SK-N-SH (cell line): ENCODE measurements around the gene CLSTN2. TPM values are rescaled to one million over a fixed set of nuclear protein-coding genes. Genes with fewer than 3 reads are reported as not detected.

ENCODE experiments used
- CTCF ChIA-PET: fragments of 300-600, 350-600 bp; formaldehyde crosslinking; extraction: SDS; loops from one replicate; lab custom pipeline; 2021; lab: Yijun Ruan, JAX
- POLR2A ChIA-PET: fragments of 350-600 bp; sonication (Branson Sonifier 250); formaldehyde crosslinking; extraction: SDS; loops from one replicate; lab custom pipeline; 2020; ENCODE audit warnings: antibody characterized with exemption, inconsistent platforms; lab: Yijun Ruan, JAX
- DNase-seq: peaks from one replicate; pipeline ENCODE4 v3.0.0; 2012
- H2AFZ ChIP-seq: fragments of 200-600 bp; sonication (generic); 2 replicates; pipeline ENCODE4 v1.8.1; 2016; ENCODE audit warnings: antibody characterized with exemption, mild to moderate bottlenecking, low read depth
- H3F3A ChIP-seq: fragments of 200-600 bp; sonication (generic); replicated peaks from 2 replicates; pipeline ENCODE3; 2016; ENCODE audit warnings: antibody characterized with exemption, mild to moderate bottlenecking; ENCODE audit not compliant: insufficient read depth
- H3K27ac ChIP-seq, 2 experiments: fragments of 200-500 bp in 1 of 2; fragments of 200-600 bp in 1 of 2; sonication (Bioruptor generic) in 1 of 2; sonication (generic), shearing (Covaris generic) in 1 of 2; 2 replicates each; pipeline versions ENCODE4 v1.5.1 to v1.6.1; 2014 to 2016; ENCODE audit warnings: low read depth in 2 of 2, inconsistent platforms in 1 of 2, low read length in 1 of 2, mild to moderate bottlenecking in 1 of 2, mixed read lengths in 1 of 2
- H3K27me3 ChIP-seq: fragments of 200-600 bp; sonication (generic), shearing (Covaris generic); 2 replicates; pipeline ENCODE4 v1.6.1; 2016; ENCODE audit warnings: mixed run types; ENCODE audit not compliant: insufficient read depth
- H3K36me3 ChIP-seq, 2 experiments: fragments of 200-500 bp in 1 of 2; fragments of 200-600 bp in 1 of 2; sonication (Bioruptor generic) in 1 of 2; sonication (generic) in 1 of 2; replicated peaks in 1 of 2; 2 replicates each; pipeline versions ENCODE3 to v1.5.1; 2014 to 2016; ENCODE audit warnings: low read length in 1 of 2, mild to moderate bottlenecking in 1 of 2; ENCODE audit not compliant: insufficient read depth in 2 of 2, control insufficient read depth in 1 of 2
- H3K4me1 ChIP-seq, 2 experiments: fragments of 200-500 bp in 1 of 2; fragments of 200-600 bp in 1 of 2; sonication (Bioruptor generic) in 1 of 2; sonication (generic), shearing (Covaris generic) in 1 of 2; 2 replicates each; pipeline versions ENCODE4 v1.5.1 to v1.6.1; 2014 to 2016; ENCODE audit warnings: low read depth in 1 of 2, low read length in 1 of 2, mixed run types in 1 of 2; ENCODE audit not compliant: insufficient read depth in 2 of 2, control insufficient read depth in 1 of 2
- H3K4me2 ChIP-seq: fragments of 200-600 bp; sonication (generic), shearing (Covaris generic); 2 replicates; pipeline ENCODE4 v1.6.1; 2017; ENCODE audit warnings: mixed run types
- H3K4me3 ChIP-seq, 2 experiments: fragments of 200-500 bp in 1 of 2; fragments of 200-600 bp in 1 of 2; sonication (Bioruptor generic) in 1 of 2; sonication (generic), shearing (Covaris generic) in 1 of 2; 2 replicates each; pipeline versions ENCODE4 v1.5.1 to v1.8.1; 2014 to 2016; ENCODE audit warnings: low read depth in 2 of 2, inconsistent platforms in 1 of 2, low read length in 1 of 2, mild to moderate bottlenecking in 1 of 2, mixed read lengths in 1 of 2, moderate library complexity in 1 of 2
- H3K79me2 ChIP-seq: fragments of 200-600 bp; sonication (generic); 2 replicates; pipeline ENCODE4 v1.8.1; 2017; ENCODE audit warnings: mild to moderate bottlenecking; ENCODE audit not compliant: insufficient read depth
- H3K9ac ChIP-seq: fragments of 200-600 bp; sonication (generic); 2 replicates; pipeline ENCODE4 v1.6.1; 2017; ENCODE audit warnings: mixed run types
- H3K9me2 ChIP-seq: fragments of 200-600 bp; sonication (generic); 2 replicates; pipeline ENCODE4 v1.6.1; 2017; ENCODE audit warnings: mixed run types
- H3K9me3 ChIP-seq: fragments of 200-600 bp; sonication (generic); 2 replicates; pipeline ENCODE4 v1.6.1; 2017; ENCODE audit warnings: mixed run types, mild to moderate bottlenecking, moderate library complexity
- H4K20me1 ChIP-seq: fragments of 200-600 bp; sonication (generic); 2 replicates; pipeline ENCODE4 v1.6.1; 2017; ENCODE audit warnings: mild to moderate bottlenecking, mixed run types; ENCODE audit not compliant: insufficient read depth
- ELF1 ChIP-seq: IDR thresholded peaks from 2 replicates; pipeline ENCODE4 v1.4.0; 2012
- EZH2phosphoT487 ChIP-seq: fragments of 200-600 bp; sonication (generic); IDR thresholded peaks from 2 replicates; pipeline ENCODE4 v1.6.1; 2017; ENCODE audit warnings: low read depth, mixed run types, mild to moderate bottlenecking, antibody characterized with exemption, moderate library complexity, borderline replicate concordance
- GABPA ChIP-seq: IDR thresholded peaks from 2 replicates; pipeline ENCODE4 v1.4.0; 2012; ENCODE audit warnings: low read depth, mild to moderate bottlenecking
- GATA2 ChIP-seq: sonication (generic); formaldehyde crosslinking; IDR thresholded peaks from 2 replicates; pipeline ENCODE4 v1.5.0; 2020; ENCODE audit warnings: mild to moderate bottlenecking, missing genetic modification reagents
- MXI1 ChIP-seq: IDR thresholded peaks from 2 replicates; pipeline ENCODE4 v1.6.1; 2012; ENCODE audit warnings: mild to moderate bottlenecking, low read depth, low read length, improper control_type of control experiment
- RAD21 ChIP-seq: IDR thresholded peaks from 2 replicates; pipeline ENCODE4 v1.6.1; 2012; ENCODE audit warnings: mild to moderate bottlenecking, low read length
- REST ChIP-seq: IDR thresholded peaks from 2 replicates; pipeline ENCODE4 v1.6.1; 2012; ENCODE audit warnings: mild to moderate bottlenecking, low read depth, low read length, moderate library complexity
- RFX5 ChIP-seq: IDR thresholded peaks from 2 replicates; pipeline ENCODE4 v1.6.1; 2012; ENCODE audit warnings: mild to moderate bottlenecking, improper control_type of control experiment, low read length
- SIN3A ChIP-seq: IDR thresholded peaks from 2 replicates; pipeline ENCODE4 v1.6.1; 2012; ENCODE audit warnings: low read depth, mild to moderate bottlenecking, low read length, moderate library complexity, borderline replicate concordance
- SMC3 ChIP-seq: IDR thresholded peaks from 2 replicates; pipeline ENCODE4 v1.6.1; 2012; ENCODE audit warnings: low read depth, low read length, improper control_type of control experiment
- TEAD4 ChIP-seq: IDR thresholded peaks from 2 replicates; pipeline ENCODE4 v1.4.0; 2012; ENCODE audit warnings: mild to moderate bottlenecking, borderline replicate concordance; ENCODE audit not compliant: insufficient read depth
- YY1 ChIP-seq: IDR thresholded peaks from 2 replicates; pipeline ENCODE4 v1.4.0; 2012; ENCODE audit warnings: low read depth, mild to moderate bottlenecking
- WGBS: methylation state at CpG from one replicate; pipeline ENCODE4 v1.1.6; 2017; ENCODE audit warnings: low lambda C conversion rate; 5-methylcytosine and 5-hydroxymethylcytosine counted together
- polyA plus RNA-seq, 3 experiments: library from polyadenylated mRNA; depleted of rRNA; stranded (reverse); fragments of >200 nt; gene quantifications; 2 replicates each; pipeline ENCODE4 v1.2.3, GENCODE V29; 2012
- TF ChIP-seq, protein P1 (sequence below): IDR thresholded peaks from 2 replicates; pipeline ENCODE4 v1.4.0; 2012; ENCODE audit warnings: low read depth, borderline replicate concordance

Gene CLSTN2
- polyA plus RNA-seq, 1 of the 3 experiments (the other 2 are of a cell fraction) = 0.02 TPM

DNA sequence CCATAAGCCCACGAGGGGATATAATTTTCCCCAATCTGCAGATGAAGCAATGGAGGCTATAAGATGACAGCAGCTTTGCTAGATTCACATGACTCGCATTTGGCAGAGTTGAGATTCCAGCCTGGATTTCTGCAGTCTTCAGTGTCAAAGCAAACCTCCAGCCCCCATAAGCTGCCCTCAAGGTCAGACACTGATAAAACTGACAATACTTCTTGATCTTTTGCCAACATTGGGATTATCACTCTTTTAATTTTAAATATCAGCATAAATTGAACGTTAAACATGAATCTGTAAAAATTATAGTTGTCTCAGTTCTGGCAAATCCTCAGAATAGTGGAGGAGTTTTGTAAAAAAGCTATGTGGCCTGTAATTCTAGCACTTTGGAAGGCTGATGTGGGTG is 508.8 kb downstream of the CLSTN2 start:
- Histone ChIP-seq H3K27ac (no peak overlapping the region), H3K9me2 (no peaks in the 10 kb centered on the region), H2AFZ (no peak overlapping the region), H3K9me3 (no peaks in the 10 kb centered on the region), H3K36me3 (no peaks in the 10 kb centered on the region), H3K9ac (no peak overlapping the region), H4K20me1 (no peaks in the 10 kb centered on the region), H3K4me2 (no peak overlapping the region), H3K27me3 (no peaks in the 10 kb centered on the region), H3K79me2 (no peaks in the 10 kb centered on the region), H3K4me3 (no peak overlapping the region), H3F3A (no peaks in the 10 kb centered on the region), H3K4me1 (no peaks in the 10 kb centered on the region)
- ChIA-PET POLR2A (no interaction called here), CTCF (no interaction called here)
- TF ChIP-seq SIN3A (no peak), MXI1 (no peak), RFX5 (no peak), EZH2phosphoT487 (no peak)
- TF ChIP-seq, protein P1, sequence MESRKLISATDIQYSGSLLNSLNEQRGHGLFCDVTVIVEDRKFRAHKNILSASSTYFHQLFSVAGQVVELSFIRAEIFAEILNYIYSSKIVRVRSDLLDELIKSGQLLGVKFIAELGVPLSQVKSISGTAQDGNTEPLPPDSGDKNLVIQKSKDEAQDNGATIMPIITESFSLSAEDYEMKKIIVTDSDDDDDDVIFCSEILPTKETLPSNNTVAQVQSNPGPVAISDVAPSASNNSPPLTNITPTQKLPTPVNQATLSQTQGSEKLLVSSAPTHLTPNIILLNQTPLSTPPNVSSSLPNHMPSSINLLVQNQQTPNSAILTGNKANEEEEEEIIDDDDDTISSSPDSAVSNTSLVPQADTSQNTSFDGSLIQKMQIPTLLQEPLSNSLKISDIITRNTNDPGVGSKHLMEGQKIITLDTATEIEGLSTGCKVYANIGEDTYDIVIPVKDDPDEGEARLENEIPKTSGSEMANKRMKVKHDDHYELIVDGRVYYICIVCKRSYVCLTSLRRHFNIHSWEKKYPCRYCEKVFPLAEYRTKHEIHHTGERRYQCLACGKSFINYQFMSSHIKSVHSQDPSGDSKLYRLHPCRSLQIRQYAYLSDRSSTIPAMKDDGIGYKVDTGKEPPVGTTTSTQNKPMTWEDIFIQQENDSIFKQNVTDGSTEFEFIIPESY = no peak
- WGBS = 24% methylated on average over 3 of the region's 3 CpGs
- DNase-seq = no peak

- POLR2A ChIA-PET = no interaction called here
- DNase-seq = no peak
- no peak overlapping the region for H3K27ac ChIP-seq
Observed at GRCh38 chr3:140446734-140447133, 511.7 kb downstream of the CLSTN2 start.

More at GRCh38 chr3:140446734-140447133, 511.7 kb downstream of the CLSTN2 start:
- Histone ChIP-seq H3K36me3 (no peaks in the 10 kb centered on the region), H3K9me2 (no peaks in the 10 kb centered on the region), H3K9me3 (no peaks in the 10 kb centered on the region), H3K27me3 (no peaks in the 10 kb centered on the region), H3K4me2 (no peak overlapping the region), H3K9ac (no peak overlapping the region), H3K4me3 (no peak overlapping the region), H3F3A (no peaks in the 10 kb centered on the region), H3K4me1 (no peaks in the 10 kb centered on the region), H2AFZ (no peak overlapping the region), H4K20me1 (no peaks in the 10 kb centered on the region), H3K79me2 (no peaks in the 10 kb centered on the region)
- no peak for TF ChIP-seq TEAD4
- TF ChIP-seq SMC3 = no peak
- TF ChIP-seq GABPA = no peak
- no peak for TF ChIP-seq RAD21
- TF ChIP-seq YY1 = no peak
- TF ChIP-seq GATA2 (CRISPR knock-in tag) = no peak
- TF ChIP-seq MXI1 = no peak
- TF ChIP-seq, protein P1 = no peak
- TF ChIP-seq REST = no peak
- TF ChIP-seq ELF1 = no peak
- CTCF ChIA-PET = no interaction called here
- WGBS = 24% methylated on average over 2 of the region's 2 CpGs
